B cell (primary cell): ENCODE data around the gene KAZN. TPM values are rescaled to one million over a fixed set of nuclear protein-coding genes. Genes with fewer than 3 reads are reported as not detected.

ENCODE experiments used
- ATAC-seq: fragments of 200-7000 bp; cut with Tn5 transposase; one replicate; pipeline ENCODE4 v1.10.0; 2021; ENCODE audit warnings: low read depth, mild to moderate bottlenecking, moderate number of reproducible peaks, moderate library complexity
- CTCF ChIA-PET: fragments of 350-600 bp; sonication (Branson Sonifier 250); formaldehyde crosslinking; loops from one replicate; lab custom pipeline; 2021; ENCODE audit warnings: antibody characterized with exemption, inconsistent platforms; lab: Charles Lee
- POLR2A ChIA-PET: fragments of 350-600 bp; sonication (Branson Sonifier 250); formaldehyde crosslinking; loops from one replicate; lab custom pipeline; 2021; ENCODE audit warnings: antibody characterized with exemption; lab: Charles Lee
- DNase-seq: peaks from one replicate; pipeline ENCODE4 v3.0.0; 2013
- H2AFZ ChIP-seq: 2 replicates; pipeline ENCODE4 v1.6.1; 2012; ENCODE audit warnings: mild to moderate bottlenecking, low read depth, low read length; ENCODE audit not compliant: insufficient read depth, poor library complexity, severe bottlenecking
- H3K27ac ChIP-seq, 2 donors: 1 replicate in 1 of 2; 2 replicates in 1 of 2; pipeline ENCODE4 v1.5.1; 2012 to 2013; ENCODE audit warnings: low read length in 2 of 2, mild to moderate bottlenecking in 2 of 2, moderate library complexity in 1 of 2
- H3K27me3 ChIP-seq, 4 experiments: fragments of 200-600 bp in 1 of 4; sonication (generic) in 1 of 4; replicated peaks in 1 of 4; 1 replicate in 2 of 4; 2 replicates in 2 of 4; pipeline versions ENCODE4 v1.6.1 to v1.7.0; 2013 to 2016; ENCODE audit warnings: low read length in 3 of 4, mild to moderate bottlenecking in 2 of 4, mixed read lengths in 1 of 4, moderate library complexity in 1 of 4; ENCODE audit not compliant: insufficient read depth in 4 of 4, control insufficient read depth in 3 of 4; ENCODE audit errors: control extremely low read depth in 1 of 4
- H3K36me3 ChIP-seq, 2 experiments: replicated peaks in 1 of 2; 1 replicate in 1 of 2; 2 replicates in 1 of 2; pipeline versions ENCODE4 v1.6.1 to v1.7.1; 2013; ENCODE audit warnings: low read length in 1 of 2; ENCODE audit not compliant: insufficient read depth in 2 of 2, control insufficient read depth in 1 of 2; ENCODE audit errors: control extremely low read depth in 1 of 2, extremely low read depth in 1 of 2
- H3K4me1 ChIP-seq, 2 donors: fragments of 200-600 bp in 1 of 2; sonication (generic) in 1 of 2; 1 replicate in 1 of 2; 2 replicates in 1 of 2; pipeline versions ENCODE4 v1.5.1 to v1.6.1; 2013 to 2017; ENCODE audit warnings: low read length in 2 of 2; ENCODE audit not compliant: control insufficient read depth in 2 of 2, insufficient read depth in 2 of 2
- H3K4me2 ChIP-seq: replicated peaks from 2 replicates; pipeline ENCODE3; 2012; ENCODE audit warnings: mild to moderate bottlenecking, low read depth, low read length; ENCODE audit not compliant: poor library complexity, severe bottlenecking
- H3K4me3 ChIP-seq, 5 experiments: fragments of 200-600 bp in 1 of 5; sonication (generic) in 1 of 5; 1 replicate in 3 of 5; 2 replicates in 2 of 5; pipeline versions ENCODE4 v1.5.1 to v1.7.0; 2011 to 2016; ENCODE audit warnings: low read length in 4 of 5, mild to moderate bottlenecking in 4 of 5, low read depth in 2 of 5, control low read depth in 1 of 5, moderate library complexity in 1 of 5; ENCODE audit not compliant: insufficient read depth in 1 of 5; ENCODE audit errors: control extremely low read depth in 1 of 5, extremely low read depth in 1 of 5
- H3K79me2 ChIP-seq: fragments of 200-600 bp; sonication (generic); one replicate; pipeline ENCODE4 v1.6.0; 2016; ENCODE audit warnings: low read length; ENCODE audit not compliant: control insufficient read depth, insufficient read depth
- H3K9ac ChIP-seq: fragments of 200-600 bp; sonication (generic); 2 replicates; pipeline ENCODE4 v1.6.1; 2017; ENCODE audit warnings: mild to moderate bottlenecking, low read length, moderate library complexity
- H3K9me3 ChIP-seq, 3 donors: one replicate each; pipeline versions ENCODE4 v1.6.1 to v1.7.1; 2013; ENCODE audit warnings: low read length in 2 of 3; ENCODE audit not compliant: control insufficient read depth in 2 of 3, insufficient read depth in 1 of 3; ENCODE audit errors: control extremely low read depth in 1 of 3
- H4K20me1 ChIP-seq: 2 replicates; pipeline ENCODE4 v1.6.0; 2012; ENCODE audit warnings: mild to moderate bottlenecking, low read length; ENCODE audit not compliant: insufficient read depth, control insufficient read depth, poor library complexity, severe bottlenecking
- H3K27ac Mint-ChIP-seq: one replicate; pipeline ENCODE4 v1.8.0; 2021; ENCODE audit warnings: mixed read lengths
- H3K27me3 Mint-ChIP-seq: one replicate; pipeline ENCODE4 v1.8.0; 2021; ENCODE audit warnings: mixed read lengths
- H3K4me1 Mint-ChIP-seq: one replicate; pipeline ENCODE4 v1.8.0; 2021; ENCODE audit warnings: mixed read lengths
- H3K4me3 Mint-ChIP-seq: one replicate; pipeline ENCODE4 v1.8.0; 2021; ENCODE audit warnings: mixed read lengths
- H3K9me3 Mint-ChIP-seq: one replicate; pipeline ENCODE4 v1.8.0; 2022; ENCODE audit warnings: mixed read lengths; ENCODE audit not compliant: insufficient read depth
- EZH2 ChIP-seq: IDR thresholded peaks from 2 replicates; pipeline ENCODE4 v1.6.1; 2012; ENCODE audit warnings: borderline replicate concordance, low read depth, mild to moderate bottlenecking, moderate library complexity, low read length; ENCODE audit not compliant: insufficient read depth, poor library complexity, severe bottlenecking
- WGBS: methylation state at CpG from one replicate; pipeline ENCODE4 v1.1.5; 2013; ENCODE audit warnings: missing lambda C conversion rate; ENCODE audit not compliant: insufficient coverage; 5-methylcytosine and 5-hydroxymethylcytosine counted together
- intact Hi-C: fragments of 100-400 bp; cut with micrococcal nuclease; formaldehyde crosslinking; loops from one replicate; pipeline ENCODE4 v1.10.0; 2022
- polyA plus RNA-seq: library from polyadenylated mRNA; depleted of rRNA; stranded (reverse); fragments of >200 nt; gene quantifications from 2 replicates; pipeline ENCODE4 v1.2.3, GENCODE V29; 2012
- total RNA-seq, 2 donors: library from RNA; stranded (reverse); fragments of 120-200 nt in 1 of 2; gene quantifications; 1 replicate in 1 of 2; 2 replicates in 1 of 2; pipeline versions ENCODE4 v1.2.3 to v1.2.4, GENCODE V29; 2013 to 2022
- TF ChIP-seq, protein P1 (sequence below): fragments of 200-600 bp; IDR thresholded peaks from one replicate; pipeline ENCODE4 v1.8.0; 2022; ENCODE audit warnings: antibody characterized with exemption, mild to moderate bottlenecking

KAZN gene
- total and polyA plus RNA-seq, 2 donors (not counting 1 experiment from before 2014, with no cell fraction given): 0.13 to 0.39 TPM

DNA sequence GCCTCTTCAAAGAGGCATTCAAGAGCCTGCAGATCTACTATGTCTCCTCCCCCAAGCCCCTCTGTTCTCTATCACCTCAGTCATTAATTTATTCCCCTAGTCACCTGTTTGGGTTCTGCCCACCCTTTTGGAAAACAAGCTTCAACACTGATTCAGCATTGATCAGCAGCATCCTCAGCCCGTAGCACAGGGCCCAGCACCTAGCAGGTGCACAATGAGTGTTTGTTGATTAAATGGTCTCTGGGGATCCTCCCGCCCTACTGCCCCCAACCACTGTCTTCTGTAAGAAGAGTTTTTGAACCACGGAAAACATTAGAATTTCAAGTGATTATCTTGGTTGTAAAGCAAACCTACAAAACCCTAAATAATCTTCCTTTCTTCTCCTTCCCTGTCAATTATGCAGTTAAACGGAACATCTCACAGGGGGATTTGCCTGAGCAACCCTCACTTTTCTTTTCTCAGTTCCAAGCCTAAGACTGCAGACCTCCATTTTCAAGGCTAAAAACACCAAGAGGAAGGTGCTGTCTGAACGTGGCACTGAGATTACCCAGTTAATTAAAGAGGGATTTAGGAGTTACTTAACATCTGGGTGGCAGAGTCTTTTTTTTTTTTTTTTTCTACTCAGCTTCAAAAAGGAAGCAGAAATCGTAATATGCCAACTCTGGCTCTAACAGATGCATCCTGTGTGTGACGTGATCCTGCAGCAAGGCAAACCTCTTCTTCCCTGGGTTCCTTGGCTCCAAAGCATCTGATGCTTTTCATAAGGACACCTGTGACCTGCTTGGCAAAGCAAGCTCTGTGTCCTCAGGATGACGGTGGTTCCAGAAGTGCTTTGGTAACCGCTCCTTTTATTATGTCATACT, 163.0 kb downstream of the KAZN start:
- peak overlapping the region; percentile 12 for H3K4me2 ChIP-seq
- H3K27ac Mint-ChIP-seq: no peak overlapping the region
- peaks cover 0 to 11% (median 0%) of the 10 kb centered on the region in 3 donors for H3K9me3 ChIP-seq
- H2AFZ ChIP-seq: no peak overlapping the region
- H3K4me3 Mint-ChIP-seq: no peak overlapping the region
- ATAC-seq (no peak), DNase-seq (no peak)
- no peak for TF ChIP-seq EZH2
- TF ChIP-seq, protein P1, sequence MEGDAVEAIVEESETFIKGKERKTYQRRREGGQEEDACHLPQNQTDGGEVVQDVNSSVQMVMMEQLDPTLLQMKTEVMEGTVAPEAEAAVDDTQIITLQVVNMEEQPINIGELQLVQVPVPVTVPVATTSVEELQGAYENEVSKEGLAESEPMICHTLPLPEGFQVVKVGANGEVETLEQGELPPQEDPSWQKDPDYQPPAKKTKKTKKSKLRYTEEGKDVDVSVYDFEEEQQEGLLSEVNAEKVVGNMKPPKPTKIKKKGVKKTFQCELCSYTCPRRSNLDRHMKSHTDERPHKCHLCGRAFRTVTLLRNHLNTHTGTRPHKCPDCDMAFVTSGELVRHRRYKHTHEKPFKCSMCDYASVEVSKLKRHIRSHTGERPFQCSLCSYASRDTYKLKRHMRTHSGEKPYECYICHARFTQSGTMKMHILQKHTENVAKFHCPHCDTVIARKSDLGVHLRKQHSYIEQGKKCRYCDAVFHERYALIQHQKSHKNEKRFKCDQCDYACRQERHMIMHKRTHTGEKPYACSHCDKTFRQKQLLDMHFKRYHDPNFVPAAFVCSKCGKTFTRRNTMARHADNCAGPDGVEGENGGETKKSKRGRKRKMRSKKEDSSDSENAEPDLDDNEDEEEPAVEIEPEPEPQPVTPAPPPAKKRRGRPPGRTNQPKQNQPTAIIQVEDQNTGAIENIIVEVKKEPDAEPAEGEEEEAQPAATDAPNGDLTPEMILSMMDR: no peak
- H3K9me3 Mint-ChIP-seq: no peaks in the 10 kb centered on the region
- no peak overlapping the region for H3K27ac ChIP-seq
- H3K36me3 ChIP-seq: no peaks in the 10 kb centered on the region
- peaks cover 13% of the 10 kb centered on the region for H3K27me3 Mint-ChIP-seq
- H3K4me1 ChIP-seq: peaks cover 0 to 4% of the 10 kb centered on the region in 2 donors
- H3K4me3 ChIP-seq: no peak overlapping the region
- 12% methylated on average over 4 of the region's 9 CpGs for WGBS
- no peaks in the 10 kb centered on the region for H3K27me3 ChIP-seq
- ChIA-PET CTCF (no interaction called here), POLR2A (no interaction called here)
- H4K20me1 ChIP-seq: no peaks in the 10 kb centered on the region
- no peaks in the 10 kb centered on the region for H3K4me1 Mint-ChIP-seq
- intact Hi-C loops: no loop called here
- H3K9ac ChIP-seq: no peak overlapping the region
- no peaks in the 10 kb centered on the region for H3K79me2 ChIP-seq

- Histone ChIP-seq H4K20me1 (no peaks in the 10 kb centered on the region), H3K4me2 (no peak overlapping the region), H3K27ac (no peak overlapping the region), H2AFZ (no peak overlapping the region), H3K4me3 (no peak overlapping the region), H3K79me2 (no peaks in the 10 kb centered on the region), H3K27me3 (no peaks in the 10 kb centered on the region), H3K9ac (no peak overlapping the region), H3K4me1 (peaks cover 0 to 4% of the 10 kb centered on the region in 2 donors), H3K36me3 (no peaks in the 10 kb centered on the region), H3K9me3 (peaks cover 0 to 11% (median 0%) of the 10 kb centered on the region in 3 donors)
- no peaks in the 10 kb centered on the region for H3K4me1 Mint-ChIP-seq
- peaks cover 10% of the 10 kb centered on the region for H3K27me3 Mint-ChIP-seq
- H3K27ac Mint-ChIP-seq: no peak overlapping the region
- WGBS: 89% methylated on average over 6 of the region's 7 CpGs
- TF ChIP-seq, protein P1: no peak
- TF ChIP-seq EZH2: no peak
- DNase-seq (no peak), ATAC-seq (no peak)
- ChIA-PET CTCF (no interaction called here), POLR2A (no interaction called here)
- intact Hi-C loops: no loop called here
- H3K4me3 Mint-ChIP-seq: no peak overlapping the region
- no peaks in the 10 kb centered on the region for H3K9me3 Mint-ChIP-seq
Measured at GRCh38 chr1:14763977-14764376, 165.5 kb downstream of the KAZN start.
